LNCaP clone FGC (cell line): ENCODE measurements around the gene RUVBL2.

ENCODE experiments used
- DNase-seq: peaks from one replicate; pipeline ENCODE4 v3.0.0-alpha.2; 2011; ENCODE audit warnings: low read depth
- H3K4me3 ChIP-seq: 2 replicates; pipeline ENCODE4 v1.5.1; 2011; ENCODE audit warnings: mild to moderate bottlenecking, low read depth, low read length, control low read depth
- TF ChIP-seq, protein P1 (sequence below): IDR thresholded peaks from 2 replicates; pipeline ENCODE4 v1.5.1; 2012; ENCODE audit warnings: mild to moderate bottlenecking; ENCODE audit not compliant: control insufficient read depth, insufficient read depth; ENCODE audit errors: extremely low read depth

Gene RUVBL2

DNA sequence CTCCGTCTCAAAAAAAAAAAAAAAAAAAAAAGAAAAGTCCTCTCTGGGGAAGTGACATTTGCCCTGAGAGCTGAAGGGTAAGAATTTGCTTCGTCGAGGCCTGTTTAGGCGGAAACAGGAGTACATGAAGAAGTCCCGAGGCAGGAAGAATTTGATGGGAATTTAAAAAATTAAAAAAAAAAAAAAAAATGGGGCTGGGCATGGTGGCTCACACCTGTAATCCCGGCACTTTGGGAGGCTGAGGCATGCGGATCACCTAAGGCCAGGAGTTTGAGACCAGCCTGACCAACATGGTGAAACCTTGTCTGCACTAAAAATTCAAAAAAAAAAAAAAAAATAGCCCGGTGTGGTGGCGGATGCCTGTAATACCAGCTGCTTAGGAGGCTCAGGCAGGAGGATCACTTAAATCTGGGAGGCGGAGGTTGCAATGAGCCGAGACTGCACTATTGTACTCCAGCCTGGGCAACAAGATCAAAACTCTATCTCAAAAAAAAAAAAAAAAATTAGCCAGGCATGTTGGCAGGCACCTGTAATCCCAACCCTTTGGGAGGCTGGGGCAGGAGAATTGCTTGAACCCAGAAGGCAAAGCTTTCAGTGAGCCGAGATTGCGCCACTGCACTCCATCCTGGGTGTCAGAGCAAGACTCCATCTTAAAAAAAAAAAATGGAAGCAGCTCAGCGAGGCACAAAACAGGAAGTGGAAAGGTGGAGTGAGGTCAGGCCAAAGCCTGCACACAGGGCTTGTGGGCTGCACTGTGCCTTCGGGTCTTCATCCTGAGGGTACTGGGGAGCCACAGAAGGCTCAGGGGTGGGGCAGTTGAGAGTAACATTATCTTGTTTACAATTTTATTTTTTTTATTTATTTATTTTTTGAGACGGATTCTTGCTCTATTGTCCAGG is 34.1 kb upstream of the RUVBL2 start:
- H3K4me3 ChIP-seq, result no peak overlapping the region
- TF ChIP-seq, protein P1, sequence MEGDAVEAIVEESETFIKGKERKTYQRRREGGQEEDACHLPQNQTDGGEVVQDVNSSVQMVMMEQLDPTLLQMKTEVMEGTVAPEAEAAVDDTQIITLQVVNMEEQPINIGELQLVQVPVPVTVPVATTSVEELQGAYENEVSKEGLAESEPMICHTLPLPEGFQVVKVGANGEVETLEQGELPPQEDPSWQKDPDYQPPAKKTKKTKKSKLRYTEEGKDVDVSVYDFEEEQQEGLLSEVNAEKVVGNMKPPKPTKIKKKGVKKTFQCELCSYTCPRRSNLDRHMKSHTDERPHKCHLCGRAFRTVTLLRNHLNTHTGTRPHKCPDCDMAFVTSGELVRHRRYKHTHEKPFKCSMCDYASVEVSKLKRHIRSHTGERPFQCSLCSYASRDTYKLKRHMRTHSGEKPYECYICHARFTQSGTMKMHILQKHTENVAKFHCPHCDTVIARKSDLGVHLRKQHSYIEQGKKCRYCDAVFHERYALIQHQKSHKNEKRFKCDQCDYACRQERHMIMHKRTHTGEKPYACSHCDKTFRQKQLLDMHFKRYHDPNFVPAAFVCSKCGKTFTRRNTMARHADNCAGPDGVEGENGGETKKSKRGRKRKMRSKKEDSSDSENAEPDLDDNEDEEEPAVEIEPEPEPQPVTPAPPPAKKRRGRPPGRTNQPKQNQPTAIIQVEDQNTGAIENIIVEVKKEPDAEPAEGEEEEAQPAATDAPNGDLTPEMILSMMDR, result no peak
- DNase-seq, result no peak

DNA sequence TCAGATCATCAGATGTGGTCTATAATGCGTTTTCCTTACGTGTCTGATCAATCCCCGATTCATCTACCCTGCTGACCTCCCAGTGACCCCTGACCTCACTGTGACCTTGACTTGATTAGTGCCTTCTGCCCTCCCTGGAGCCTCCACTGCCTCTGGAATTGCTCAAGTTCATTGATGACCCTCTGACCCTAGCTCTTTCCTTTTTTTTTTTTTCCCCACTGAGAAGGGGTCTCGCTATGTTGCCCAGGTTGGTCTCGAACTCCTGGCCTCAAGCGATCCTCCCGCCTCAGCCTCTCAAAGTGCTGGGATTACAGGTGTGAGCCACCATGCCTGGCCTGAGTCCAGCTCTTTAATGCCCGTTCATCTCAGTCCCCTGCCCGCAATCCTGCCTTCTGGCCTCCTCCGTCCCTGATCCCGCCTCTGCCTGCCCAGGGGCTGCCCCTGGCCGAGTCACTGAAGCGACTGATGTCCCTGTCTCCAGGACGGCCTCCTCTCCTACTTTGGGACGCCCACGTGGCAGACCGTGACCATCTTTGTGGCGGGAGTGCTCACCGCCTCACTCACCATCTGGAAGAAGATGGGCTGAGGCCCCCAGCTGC is 32.5 kb upstream of the RUVBL2 start:
- TF ChIP-seq, protein P1, result no peak
- no peak for DNase-seq
- no peak overlapping the region for H3K4me3 ChIP-seq

DNA sequence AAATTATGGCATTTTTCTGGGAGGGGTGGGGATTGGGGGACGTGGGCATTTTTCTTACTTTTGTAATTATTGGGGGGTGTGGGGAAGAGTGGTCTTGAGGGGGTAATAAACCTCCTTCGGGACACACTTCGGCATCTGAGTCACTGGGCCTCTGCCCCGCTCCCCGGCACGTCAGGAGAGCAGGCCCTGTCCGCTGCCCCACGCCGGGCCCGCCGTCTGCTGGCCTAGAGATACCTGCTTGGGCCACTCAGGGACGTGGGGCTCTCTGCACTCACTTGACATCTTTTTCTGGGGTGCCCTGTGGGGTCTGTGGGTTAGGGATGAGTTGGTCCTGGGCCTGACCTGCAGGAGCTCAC is 32.0 kb upstream of the RUVBL2 start:
- no peak overlapping the region for H3K4me3 ChIP-seq
- DNase-seq, result no peak
- TF ChIP-seq, protein P1, result no peak

DNA sequence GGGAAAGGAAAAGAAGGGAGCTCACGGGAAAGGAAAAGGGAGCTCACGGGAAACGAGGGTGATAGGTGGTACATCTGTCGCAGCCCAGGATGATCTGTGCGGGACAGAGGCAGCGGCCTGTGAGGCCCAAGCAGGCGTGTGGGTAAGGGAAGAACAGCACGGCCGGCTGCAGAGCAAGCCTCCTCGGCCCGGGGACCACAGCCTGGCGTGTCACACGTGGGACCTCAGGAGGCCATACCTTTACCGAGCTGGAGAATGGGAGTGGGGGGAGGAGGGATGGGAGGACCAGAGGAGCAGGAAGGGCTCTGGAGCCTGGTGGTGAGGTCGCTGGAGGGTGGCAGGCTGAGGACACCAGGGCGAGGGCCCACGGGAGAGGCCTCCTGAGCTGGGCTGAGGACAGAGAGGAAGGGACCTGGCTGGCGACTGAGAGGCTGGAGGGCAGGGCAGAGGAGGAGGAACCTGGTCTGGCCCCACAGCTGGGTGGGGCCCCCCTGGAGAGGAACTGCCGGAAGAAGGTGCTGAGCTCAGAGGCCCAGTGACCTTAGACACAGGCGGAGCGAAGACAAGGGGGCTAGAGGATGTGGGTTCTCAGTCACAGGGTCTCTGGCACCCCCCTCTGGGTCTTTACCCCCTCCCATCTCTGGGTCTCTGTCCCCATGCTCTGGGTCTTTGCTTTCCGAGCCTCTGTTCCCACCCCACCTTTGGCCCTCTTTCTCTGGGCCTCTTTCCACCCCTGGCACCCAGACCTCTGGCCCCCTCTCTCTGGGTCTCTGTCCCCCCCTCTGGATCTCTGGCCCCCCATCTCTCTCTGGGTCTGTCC is 31.4 kb upstream of the RUVBL2 start:
- TF ChIP-seq, protein P1, result no peak
- DNase-seq, result no peak
- H3K4me3 ChIP-seq, result no peak overlapping the region

DNA sequence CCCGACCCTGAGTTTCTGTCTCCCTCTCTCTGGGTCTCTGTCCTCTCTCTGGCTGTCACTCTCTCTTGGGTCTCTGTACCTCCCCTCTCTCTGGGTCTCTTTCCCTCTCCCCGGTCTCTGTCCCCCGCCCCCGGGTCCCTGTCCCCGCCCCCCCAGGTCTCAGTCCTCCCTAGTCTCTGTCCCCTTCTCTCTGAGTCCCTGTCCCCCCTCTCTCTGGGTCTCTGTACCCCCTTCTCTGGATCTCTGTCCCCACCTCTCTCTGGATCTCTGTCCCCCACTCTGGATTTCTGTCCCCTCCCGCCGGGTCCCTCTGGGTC is 30.9 kb upstream of the RUVBL2 start:
- TF ChIP-seq, protein P1, result no peak
- no peak overlapping the region for H3K4me3 ChIP-seq

DNA sequence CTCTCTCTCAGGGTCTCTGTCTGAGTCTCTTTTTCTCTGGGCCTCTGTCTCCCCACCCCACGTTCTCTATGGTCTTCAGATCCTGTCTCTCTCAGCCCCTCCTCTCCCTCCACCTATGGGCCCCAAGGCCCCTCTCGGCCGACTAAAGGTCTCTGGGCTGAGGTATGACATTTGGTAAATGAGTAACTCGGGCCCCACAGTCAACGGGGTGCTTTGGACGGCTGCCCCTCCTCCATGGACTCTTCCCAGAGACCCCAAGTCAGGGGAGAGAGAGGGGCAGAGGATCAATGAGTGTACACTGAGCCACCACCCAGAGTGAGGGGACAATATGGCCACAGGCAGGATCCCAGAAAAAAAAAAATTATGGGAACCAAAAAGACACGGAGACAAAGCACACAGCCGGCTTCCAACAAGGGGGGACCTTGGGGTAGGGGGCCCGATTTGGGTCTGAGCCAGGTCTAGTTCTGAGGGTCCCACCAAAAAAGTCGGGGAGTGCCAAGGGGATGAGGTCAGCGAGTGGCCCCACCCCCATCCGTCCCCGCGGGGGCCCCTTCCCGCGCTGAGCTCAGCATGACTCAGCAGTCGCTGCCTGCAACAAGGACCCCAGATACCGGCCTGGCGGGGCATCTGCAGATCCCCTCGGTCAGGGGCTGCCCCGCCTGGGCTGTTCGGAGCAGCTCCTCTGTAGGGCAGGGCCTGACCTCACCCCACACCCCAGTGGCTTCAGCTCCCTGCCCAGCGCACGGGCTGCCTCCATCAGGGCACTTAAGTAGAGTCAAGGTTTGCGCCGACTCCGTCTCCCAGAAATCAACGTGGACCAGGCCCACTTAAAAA is 30.1 kb upstream of the RUVBL2 start:
- DNase-seq, result no peak
- TF ChIP-seq, protein P1, result no peak
- H3K4me3 ChIP-seq, result no peak overlapping the region

More for the DNA sequence above, 30.9 kb upstream of the RUVBL2 start:
- no peak for DNase-seq
